IPS DF 6.9 (cell line): ENCODE measurements around the gene SGPP2.

Source experiments
- DNase-seq: peaks from one replicate; pipeline ENCODE4 v3.0.0-alpha.2; 2013; ENCODE audit warnings: low read depth, low spot score
- H3K27ac ChIP-seq: one replicate; pipeline ENCODE4 v1.5.1; 2013; ENCODE audit warnings: low read length, control low read depth
- H3K27me3 ChIP-seq: 2 replicates; pipeline ENCODE4 v1.6.1; 2013; ENCODE audit warnings: mild to moderate bottlenecking, low read length; ENCODE audit not compliant: control insufficient read depth, insufficient read depth
- H3K36me3 ChIP-seq: 2 replicates; pipeline ENCODE4 v1.6.1; 2013; ENCODE audit warnings: low read length; ENCODE audit not compliant: control insufficient read depth, insufficient read depth
- H3K4me1 ChIP-seq: 2 replicates; pipeline ENCODE4 v1.6.1; 2013; ENCODE audit warnings: low read length; ENCODE audit not compliant: control insufficient read depth, insufficient read depth
- H3K4me3 ChIP-seq: 2 replicates; pipeline ENCODE4 v1.5.1; 2013; ENCODE audit warnings: mild to moderate bottlenecking, low read length
- H3K9me3 ChIP-seq: 2 replicates; pipeline ENCODE4 v1.6.1; 2013; ENCODE audit warnings: low read length, inconsistent platforms; ENCODE audit not compliant: control insufficient read depth, insufficient read depth
- WGBS: extraction: QIAGEN DNeasy Blood & Tissue Kit; methylation state at CpG from one replicate; pipeline ENCODE4 v1.1.7; 2013; ENCODE audit warnings: mixed read lengths, missing lambda C conversion rate; ENCODE audit not compliant: insufficient read length, insufficient coverage; 5-methylcytosine and 5-hydroxymethylcytosine counted together

Gene SGPP2

GRCh38 chr2:222442665-222443064 is 18.3 kb downstream of the SGPP2 start:
- H3K36me3 ChIP-seq: no peaks in the 10 kb centered on the region
- WGBS: no CpG with 5 or more reads among the region's 5 CpGs
- H3K27me3 ChIP-seq: no peaks in the 10 kb centered on the region
- H3K27ac ChIP-seq: no peak overlapping the region
- H3K9me3 ChIP-seq: no peaks in the 10 kb centered on the region
- no peak for DNase-seq
- H3K4me1 ChIP-seq: peaks cover 3% of the 10 kb centered on the region; the same call in 1 of the 2 replicates
- no peak overlapping the region for H3K4me3 ChIP-seq

- Histone ChIP-seq H3K4me3 (no peak overlapping the region), H3K9me3 (no peaks in the 10 kb centered on the region), H3K27ac (no peak overlapping the region), H3K4me1 (peaks cover 3% of the 10 kb centered on the region; the same call in 1 of the 2 replicates), H3K27me3 (no peaks in the 10 kb centered on the region), H3K36me3 (no peaks in the 10 kb centered on the region)
- no CpG with 5 or more reads among the region's 1 CpG for WGBS
- DNase-seq: no peak
Observed at GRCh38 chr2:222445227-222445626, 20.9 kb downstream of the SGPP2 start.

- Histone ChIP-seq H3K4me3 (no peak overlapping the region), H3K36me3 (no peaks in the 10 kb centered on the region), H3K4me1 (peaks cover 3% of the 10 kb centered on the region; the same call in 1 of the 2 replicates), H3K27me3 (no peaks in the 10 kb centered on the region), H3K27ac (no peak overlapping the region), H3K9me3 (no peaks in the 10 kb centered on the region)
- WGBS: no CpG with 5 or more reads among the region's 3 CpGs
- DNase-seq: no peak
Observed at GRCh38 chr2:222447131-222447530, 22.8 kb downstream of the SGPP2 start.

- no peaks in the 10 kb centered on the region for H3K27me3 ChIP-seq
- H3K36me3 ChIP-seq: no peaks in the 10 kb centered on the region
- H3K27ac ChIP-seq: no peak overlapping the region
- no CpG with 5 or more reads among the region's 8 CpGs for WGBS
- peaks cover 3% of the 10 kb centered on the region; the same call in 1 of the 2 replicates for H3K4me1 ChIP-seq
- H3K9me3 ChIP-seq: no peaks in the 10 kb centered on the region
- no peak overlapping the region for H3K4me3 ChIP-seq
- DNase-seq: no peak
Observed at GRCh38 chr2:222448748-222449181, 24.4 kb downstream of the SGPP2 start.

- Histone ChIP-seq H3K4me1 (peaks cover 3% of the 10 kb centered on the region; the same call in 1 of the 2 replicates), H3K36me3 (no peaks in the 10 kb centered on the region), H3K4me3 (no peak overlapping the region), H3K27ac (no peak overlapping the region), H3K9me3 (no peaks in the 10 kb centered on the region), H3K27me3 (no peaks in the 10 kb centered on the region)
- no peak for DNase-seq
- no CpG with 5 or more reads among the region's 2 CpGs for WGBS
Observed at GRCh38 chr2:222450021-222450420, 25.7 kb downstream of the SGPP2 start.

- WGBS: no CpG with 5 or more reads among the region's 5 CpGs
- no peaks in the 10 kb centered on the region; the same call in 1 of the 2 replicates for H3K4me1 ChIP-seq
- no peaks in the 10 kb centered on the region for H3K27me3 ChIP-seq
- H3K27ac ChIP-seq: no peak overlapping the region
- no peak for DNase-seq
- H3K36me3 ChIP-seq: no peaks in the 10 kb centered on the region
- H3K4me3 ChIP-seq: no peak overlapping the region
- no peaks in the 10 kb centered on the region for H3K9me3 ChIP-seq
Observed at GRCh38 chr2:222451224-222451674, 26.9 kb downstream of the SGPP2 start.

- no CpG with 5 or more reads among the region's 3 CpGs for WGBS
- Histone ChIP-seq H3K27ac (no peak overlapping the region), H3K36me3 (no peaks in the 10 kb centered on the region), H3K27me3 (no peaks in the 10 kb centered on the region), H3K4me1 (no peaks in the 10 kb centered on the region; the same call in 1 of the 2 replicates), H3K4me3 (no peak overlapping the region; the same call in 1 of the 2 replicates), H3K9me3 (no peaks in the 10 kb centered on the region)
- no peak for DNase-seq
Observed at GRCh38 chr2:222452422-222452950, 28.1 kb downstream of the SGPP2 start.

GRCh38 chr2:222456479-222457077 is 32.2 kb downstream of the SGPP2 start:
- no peak for DNase-seq
- Histone ChIP-seq H3K27me3 (no peaks in the 10 kb centered on the region), H3K4me3 (no peak overlapping the region), H3K27ac (no peak overlapping the region), H3K4me1 (no peaks in the 10 kb centered on the region), H3K9me3 (no peaks in the 10 kb centered on the region), H3K36me3 (no peaks in the 10 kb centered on the region)
- no CpG with 5 or more reads among the region's 4 CpGs for WGBS

GRCh38 chr2:222459983-222460382 is 35.6 kb downstream of the SGPP2 start:
- Histone ChIP-seq H3K27ac (no peak overlapping the region), H3K36me3 (no peaks in the 10 kb centered on the region), H3K4me1 (no peaks in the 10 kb centered on the region), H3K9me3 (no peaks in the 10 kb centered on the region), H3K4me3 (no peak overlapping the region), H3K27me3 (no peaks in the 10 kb centered on the region)
- DNase-seq: no peak
- WGBS: no CpG with 5 or more reads among the region's 10 CpGs

- no peak for DNase-seq
- WGBS: no CpG with 5 or more reads among the region's 3 CpGs
- Histone ChIP-seq H3K36me3 (no peaks in the 10 kb centered on the region), H3K27ac (no peak overlapping the region), H3K4me3 (no peak overlapping the region), H3K9me3 (no peaks in the 10 kb centered on the region), H3K4me1 (peaks cover 2% of the 10 kb centered on the region; the same call in 1 of the 2 replicates), H3K27me3 (no peaks in the 10 kb centered on the region)
Observed at GRCh38 chr2:222465746-222466145, 41.4 kb downstream of the SGPP2 start.

GRCh38 chr2:222468346-222468745 is 44.0 kb downstream of the SGPP2 start:
- no CpG with 5 or more reads among the region's 4 CpGs for whole genome bisulfite sequencing

More at GRCh38 chr2:222468346-222468745, 44.0 kb downstream of the SGPP2 start:
- DNase-seq: no peak
- peaks cover 2% of the 10 kb centered on the region; the same call in 1 of the 2 replicates for H3K4me1 ChIP-seq
- H3K4me3 ChIP-seq: no peak overlapping the region
- H3K36me3 ChIP-seq: no peaks in the 10 kb centered on the region
- H3K27me3 ChIP-seq: no peaks in the 10 kb centered on the region
- H3K9me3 ChIP-seq: no peaks in the 10 kb centered on the region
- no peak overlapping the region for H3K27ac ChIP-seq
